Dedifferentiated amniotic fluid mesenchymal stem cell (primary cell): ENCODE measurements around the gene INHBE.
"Not testable (repeated sequence)": the region's sequence is repeated elsewhere in the genome, so short reads cannot be mapped to it uniquely, and the experiment has no call there.

Experiments used
- DNase-seq: peaks from one replicate; pipeline ENCODE4 v3.0.0-alpha.2; 2016; ENCODE audit errors: extremely low spot score

INHBE gene

DNA sequence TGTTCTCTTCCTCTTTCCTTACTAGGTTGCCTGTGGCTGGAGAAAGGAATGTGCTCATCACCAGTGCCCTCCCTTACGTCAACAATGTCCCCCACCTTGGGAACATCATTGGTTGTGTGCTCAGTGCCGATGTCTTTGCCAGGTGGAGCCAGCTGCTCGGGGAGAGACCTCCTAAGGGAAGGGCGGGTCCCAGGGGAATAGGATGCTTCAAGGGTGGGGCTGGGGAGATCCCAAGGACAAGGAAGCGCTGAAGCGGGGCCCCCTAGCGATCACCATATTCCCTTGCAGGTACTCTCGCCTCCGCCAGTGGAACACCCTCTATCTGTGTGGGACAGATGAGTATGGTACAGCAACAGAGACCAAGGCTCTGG lies 43.0 kb downstream of the INHBE start:
- no peak for DNase-seq

DNA sequence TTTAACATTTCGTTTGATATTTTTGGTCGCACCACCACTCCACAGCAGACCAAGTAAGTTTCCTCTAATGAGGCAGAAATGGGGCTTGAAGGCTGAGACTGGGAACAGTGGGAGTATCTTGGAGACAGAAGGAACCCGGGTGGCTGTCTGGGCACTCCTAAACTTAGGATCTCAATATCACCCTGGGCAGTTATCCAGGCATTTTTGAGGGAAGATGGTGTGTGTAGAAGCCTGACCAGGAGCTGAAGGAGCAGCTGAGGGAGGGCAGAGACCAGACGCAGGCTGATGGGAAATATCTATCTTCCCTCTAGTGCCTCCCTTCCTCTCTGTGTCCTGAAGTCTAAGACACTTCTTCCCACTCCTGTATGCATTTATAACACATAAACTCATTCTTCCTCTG lies 43.5 kb downstream of the INHBE start:
- DNase-seq, result no peak

GRCh38 chr12:57500213-57500612 lies 45.1 kb downstream of the INHBE start:
- DNase-seq, result no peak

GRCh38 chr12:57502311-57502969 lies 47.3 kb downstream of the INHBE start:
- DNase-seq, result not testable (repeated sequence)

DNA sequence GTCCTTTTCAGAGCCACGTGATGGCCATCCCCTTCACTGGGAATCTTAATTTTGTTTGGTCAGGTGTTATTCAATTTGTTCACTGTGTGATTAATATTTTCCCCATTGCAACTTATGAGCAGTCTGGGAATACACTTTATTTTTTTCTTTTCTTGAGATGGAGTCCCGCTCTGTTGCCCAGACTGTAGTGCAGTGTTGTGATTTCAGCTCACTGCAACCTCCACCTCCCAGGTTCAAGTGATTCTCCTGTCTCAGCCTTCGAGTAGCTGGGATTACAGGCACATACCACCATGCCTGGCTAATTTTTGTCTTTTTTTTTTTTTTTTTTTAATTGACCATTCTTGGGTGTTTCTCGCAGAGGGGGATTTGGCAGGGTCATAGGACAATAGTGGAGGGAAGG lies 51.4 kb downstream of the INHBE start:
- DNase-seq, result not testable (repeated sequence)
